A549 treated with ZK216348 at 1 μM for 4 hours (cell line): ENCODE data around the gene ATP5MC2. TPM values are rescaled to one million over a fixed set of nuclear protein-coding genes. Genes with fewer than 3 reads are reported as not detected.

Experiments used
- total RNA-seq: library from RNA; stranded (reverse); fragments of 200-300 nt; extraction: Qiagen RNA extraction; gene quantifications from 5 replicates; pipeline ENCODE4 v1.2.3, GENCODE V29; 2022; ENCODE audit warnings: low read depth

ATP5MC2 gene
- 468 to 762 TPM (median 683 TPM) in 5 replicates for total RNA-seq

DNA sequence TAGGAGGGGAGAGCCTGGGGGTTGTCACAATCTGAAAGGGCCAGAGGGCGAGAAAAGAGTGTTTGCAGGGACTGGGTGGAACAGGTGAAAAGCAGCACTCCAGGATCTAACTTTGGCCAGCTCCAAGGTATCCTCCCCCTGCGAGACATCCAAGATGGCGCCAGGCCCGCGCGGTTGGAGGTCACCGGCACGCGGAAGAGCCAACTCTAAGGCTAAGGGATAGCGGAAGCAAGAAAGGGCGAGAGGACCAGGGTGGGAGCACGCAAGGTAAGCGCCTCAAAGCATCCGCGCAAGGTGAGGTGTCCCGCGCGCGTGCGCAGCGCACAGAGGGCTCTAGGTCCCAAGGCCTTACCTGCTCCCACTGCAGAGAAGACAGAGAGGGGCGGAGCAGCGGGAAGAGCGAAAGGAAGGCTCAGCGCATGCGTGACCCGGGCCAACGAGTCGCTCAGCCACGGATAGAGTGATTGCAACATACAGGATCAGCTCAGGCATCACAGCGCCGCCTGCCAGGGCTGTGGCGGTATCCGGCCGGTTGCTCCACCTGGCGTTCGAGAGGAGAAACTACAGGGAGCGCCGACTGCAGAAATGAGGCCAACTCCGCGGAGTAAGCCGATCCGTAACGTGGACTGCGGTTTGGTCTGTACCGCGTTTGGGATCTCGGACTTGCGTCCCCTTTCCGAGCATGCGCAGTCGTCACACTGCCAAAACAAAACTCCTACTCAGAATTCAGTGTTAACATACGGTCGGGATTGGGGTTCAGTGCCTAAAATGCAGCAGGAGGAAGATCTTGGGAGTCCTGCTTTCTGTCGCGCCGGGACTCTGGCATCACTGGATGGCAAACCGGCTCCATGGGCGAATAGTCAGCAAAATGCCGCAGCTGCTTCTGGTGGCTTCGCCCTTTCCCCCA, at the start of gene ATP5MC2:
Gene ATP5MC2 (minus strand): TSS at position 383 of the 907 bp plus-strand sequence. CDS start 3,469 bp downstream, outside the sequence.

DNA sequence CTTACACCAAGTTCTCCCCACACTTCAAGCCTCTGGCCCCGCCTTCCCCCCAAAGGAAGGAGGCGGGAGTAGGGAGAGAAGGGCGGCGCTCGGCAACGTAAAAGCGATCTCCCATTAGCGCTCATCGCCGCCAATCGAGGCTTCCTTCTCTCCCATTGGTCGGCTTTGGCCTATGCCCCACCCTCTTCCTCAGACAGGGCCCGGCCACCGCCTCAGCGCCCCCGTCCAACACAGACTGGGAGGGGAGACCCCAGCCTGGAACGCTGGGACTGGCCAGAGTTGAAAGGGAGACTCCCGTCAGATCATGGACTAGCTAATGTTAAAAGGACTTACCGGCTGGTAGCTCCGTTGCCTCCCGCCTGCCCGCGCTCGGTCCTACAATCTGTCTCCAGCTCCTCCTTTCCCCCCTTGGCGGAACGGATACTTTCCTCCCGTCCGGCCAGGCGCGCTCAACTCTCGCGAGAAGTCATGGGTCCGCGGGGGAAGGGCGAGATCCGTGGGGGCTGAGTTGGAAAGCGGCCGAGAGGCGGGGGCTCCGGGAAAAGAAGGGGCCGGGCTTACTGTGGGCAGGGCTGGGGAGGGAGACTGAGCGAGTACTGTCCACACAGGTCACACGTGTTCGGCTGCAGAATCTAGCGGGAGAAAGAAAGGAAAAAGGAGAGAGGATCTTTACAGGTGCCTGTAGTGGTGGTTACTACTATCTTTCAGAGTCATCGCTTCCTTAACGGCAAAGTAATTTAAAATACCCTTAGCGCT, 49.8 kb downstream of the ATP5MC2 start, which contains the start of gene ATF7:
Gene ATF7 (minus strand): TSS at position 437 of the 756 bp plus-strand sequence. CDS start 25,382 bp downstream, outside the sequence.

Other genes starting within 250 kb of the ATP5MC2 start
- 282 to 366 TPM (median 357 TPM) in 5 replicates for gene PRR13, start 234.3 kb downstream of the ATP5MC2 start, total RNA-seq
- gene PCBP2, start 224.0 kb downstream of the ATP5MC2 start, total RNA-seq: 612 to 699 TPM (median 657 TPM) in 5 replicates
- gene MAP3K12, start 176.6 kb downstream of the ATP5MC2 start, total RNA-seq: 6.7 to 19.4 TPM (median 16.0 TPM) in 5 replicates
- gene TARBP2, start 174.8 kb downstream of the ATP5MC2 start, total RNA-seq: 35.6 to 63.5 TPM (median 55.9 TPM) in 5 replicates
- gene NPFF, start 168.6 kb downstream of the ATP5MC2 start, total RNA-seq: not detected in 5 replicates
- gene ATF7, start 49.7 kb downstream of the ATP5MC2 start, total RNA-seq: 17.8 to 26.2 TPM (median 19.5 TPM) in 5 replicates
- 17.7 to 23.5 TPM (median 21.0 TPM) in 5 replicates for gene CALCOCO1, start 51.4 kb upstream of the ATP5MC2 start, total RNA-seq
- not detected in 5 replicates for gene CISTR, start 75.9 kb upstream of the ATP5MC2 start, total RNA-seq